Activated CD8-positive, alpha-beta memory T cell treated with anti-CD3 and anti-CD28 coated beads for 48 hours (primary cell): ENCODE data around the gene ABCC6.

Experiments used
- DNase-seq, 3 experiments: peaks; one replicate each; pipeline ENCODE4 v3.0.0-alpha.2; 2020; ENCODE audit warnings: low read depth in 2 of 3, low spot score in 2 of 3

Gene ABCC6

GRCh38 chr16:16143931-16144330 lies 79.4 kb downstream of the ABCC6 start:
- no peak for DNase-seq

GRCh38 chr16:16143038-16143763 lies 80.1 kb downstream of the ABCC6 start:
- DNase-seq, result no peak

- DNase-seq, result no peak
Observed at GRCh38 chr16:16141784-16142396, 81.4 kb downstream of the ABCC6 start.

GRCh38 chr16:16141141-16141540 lies 82.2 kb downstream of the ABCC6 start:
- no peak for DNase-seq

GRCh38 chr16:16140537-16140936 lies 82.8 kb downstream of the ABCC6 start:
- no peak for DNase-seq

- no peak for DNase-seq
Observed at GRCh38 chr16:16139806-16140205, 83.5 kb downstream of the ABCC6 start.

- no peak for DNase-seq
Observed at GRCh38 chr16:16139061-16139460, 84.2 kb downstream of the ABCC6 start.

GRCh38 chr16:16138034-16138635 lies 85.2 kb downstream of the ABCC6 start:
- DNase-seq, result no peak

GRCh38 chr16:16137110-16137509 lies 86.2 kb downstream of the ABCC6 start:
- no peak for DNase-seq

- no peak for DNase-seq
Observed at GRCh38 chr16:16136588-16136987, 86.7 kb downstream of the ABCC6 start.

GRCh38 chr16:16133943-16134604 lies 89.2 kb downstream of the ABCC6 start:
- DNase-seq, result no peak

- no peak for DNase-seq
Observed at GRCh38 chr16:16131659-16132058, 91.6 kb downstream of the ABCC6 start.

GRCh38 chr16:16131204-16131603 lies 92.1 kb downstream of the ABCC6 start:
- no peak for DNase-seq

- DNase-seq, result peak; percentile 23 to 36 (median 27)
Observed at GRCh38 chr16:16127469-16128116, 95.7 kb downstream of the ABCC6 start.

- DNase-seq, result no peak
Observed at GRCh38 chr16:16126896-16127295, 96.4 kb downstream of the ABCC6 start.

GRCh38 chr16:16124974-16125373 lies 98.3 kb downstream of the ABCC6 start:
- no peak for DNase-seq

- DNase-seq, result no peak
Observed at GRCh38 chr16:16124438-16124837, 98.9 kb downstream of the ABCC6 start.

GRCh38 chr16:16122264-16122663 lies 101.0 kb downstream of the ABCC6 start:
- DNase-seq, result no peak

GRCh38 chr16:16121185-16121727 lies 102.0 kb downstream of the ABCC6 start:
- no peak for DNase-seq

GRCh38 chr16:16120382-16121184 lies 102.7 kb downstream of the ABCC6 start:
- DNase-seq, result no peak
